ENCODE measurements around the gene FBRS. TPM values are rescaled to one million over a fixed set of nuclear protein-coding genes. Genes with fewer than 3 reads are reported as not detected.

The FBRS gene
- total RNA-seq, 1 donor from 2014 or later = 75.0 TPM

GRCh38 chr16:30669026-30669902 lies 11.0 kb downstream of the FBRS start:
- Histone ChIP-seq H3K4me3 (ENCODE audit: insufficient read depth, low read depth, low read length) (no peak overlapping the region), H2AFZ (ENCODE audit: low read depth, low read length) (no peak overlapping the region), H3K4me1 (ENCODE audit: insufficient read depth, low read length) (peaks cover 3% of the 10 kb centered on the region), H3K27ac (ENCODE audit: low read depth, low read length) (no peak overlapping the region), H3K9me3 (ENCODE audit: insufficient read depth, low read depth, low read length) (no peaks in the 10 kb centered on the region), H3K36me3 (ENCODE audit: insufficient read depth, low read length) (peaks cover 28% of the 10 kb centered on the region), H3K27me3 (ENCODE audit: insufficient read depth, low read length) (no peaks in the 10 kb centered on the region), H3K9ac (ENCODE audit: low read length) (no peak overlapping the region), H4K20me1 (ENCODE audit: insufficient read depth, low read length) (peaks cover 54% of the 10 kb centered on the region), H3K4me2 (ENCODE audit: low read length) (no peak overlapping the region), H3K79me2 (ENCODE audit: insufficient read depth, low read length) (peaks cover 31% of the 10 kb centered on the region)
- no peaks in the 10 kb centered on the region for H3K9me3 Mint-ChIP-seq (ENCODE audit: unreplicated experiment)
- peaks cover 4% of the 10 kb centered on the region for H3K27me3 Mint-ChIP-seq (ENCODE audit: low read depth, unreplicated experiment)
- no peak for TF ChIP-seq EZH2 (IDR thresholded peaks at IDR 0.05; ENCODE audit: insufficient read depth, low read length)
- TF ChIP-seq CTCF (IDR thresholded peaks at IDR 0.05; ENCODE audit: insufficient read depth, low read depth, low read length) = no peak
- DNase-seq (ENCODE audit: low read depth) (no peak), FAIRE-seq (no peak)
- H3K36me3 Mint-ChIP-seq (ENCODE audit: low read depth, unreplicated experiment) = peaks cover 23% of the 10 kb centered on the region
- H3K4me3 Mint-ChIP-seq (ENCODE audit: unreplicated experiment) = no peak overlapping the region
- H3K27ac Mint-ChIP-seq (ENCODE audit: unreplicated experiment) = no peak overlapping the region
- no peaks in the 10 kb centered on the region for H3K4me1 Mint-ChIP-seq (ENCODE audit: low read depth, unreplicated experiment)

- Histone ChIP-seq H3K27ac (ENCODE audit: low read depth, low read length) (no peak overlapping the region), H3K4me3 (ENCODE audit: insufficient read depth, low read depth, low read length) (no peak overlapping the region), H3K79me2 (ENCODE audit: insufficient read depth, low read length) (peaks cover 22% of the 10 kb centered on the region), H2AFZ (ENCODE audit: low read depth, low read length) (no peak overlapping the region), H3K27me3 (ENCODE audit: insufficient read depth, low read length) (no peaks in the 10 kb centered on the region), H3K4me1 (ENCODE audit: insufficient read depth, low read length) (peaks cover 3% of the 10 kb centered on the region), H3K36me3 (ENCODE audit: insufficient read depth, low read length) (peaks cover 27% of the 10 kb centered on the region), H4K20me1 (ENCODE audit: insufficient read depth, low read length) (peaks cover 46% of the 10 kb centered on the region), H3K9me3 (ENCODE audit: insufficient read depth, low read depth, low read length) (no peaks in the 10 kb centered on the region), H3K9ac (ENCODE audit: low read length) (no peak overlapping the region), H3K4me2 (ENCODE audit: low read length) (no peak overlapping the region)
- no peaks in the 10 kb centered on the region for H3K4me1 Mint-ChIP-seq (ENCODE audit: low read depth, unreplicated experiment)
- TF ChIP-seq CTCF (IDR thresholded peaks at IDR 0.05; ENCODE audit: insufficient read depth, low read depth, low read length) = no peak
- TF ChIP-seq EZH2 (IDR thresholded peaks at IDR 0.05; ENCODE audit: insufficient read depth, low read length) = no peak
- no peaks in the 10 kb centered on the region for H3K9me3 Mint-ChIP-seq (ENCODE audit: unreplicated experiment)
- H3K27me3 Mint-ChIP-seq (ENCODE audit: low read depth, unreplicated experiment) = peaks cover 4% of the 10 kb centered on the region
- H3K36me3 Mint-ChIP-seq (ENCODE audit: low read depth, unreplicated experiment) = peaks cover 23% of the 10 kb centered on the region
- no peak overlapping the region for H3K4me3 Mint-ChIP-seq (ENCODE audit: unreplicated experiment)
- FAIRE-seq = no peak
- DNase-seq (ENCODE audit: low read depth) = no peak
- no peak overlapping the region for H3K27ac Mint-ChIP-seq (ENCODE audit: unreplicated experiment)
Observed at GRCh38 chr16:30669903-30670824, 11.9 kb downstream of the FBRS start.

Measured in astrocyte (in vitro differentiated cells and primary cell).